ENCODE measurements around the gene SHOC2. TPM values are rescaled to one million over a fixed set of nuclear protein-coding genes. Genes with fewer than 3 reads are reported as not detected.

SHOC2 gene
- total RNA-seq, 1 donor: 63.9 TPM

DNA sequence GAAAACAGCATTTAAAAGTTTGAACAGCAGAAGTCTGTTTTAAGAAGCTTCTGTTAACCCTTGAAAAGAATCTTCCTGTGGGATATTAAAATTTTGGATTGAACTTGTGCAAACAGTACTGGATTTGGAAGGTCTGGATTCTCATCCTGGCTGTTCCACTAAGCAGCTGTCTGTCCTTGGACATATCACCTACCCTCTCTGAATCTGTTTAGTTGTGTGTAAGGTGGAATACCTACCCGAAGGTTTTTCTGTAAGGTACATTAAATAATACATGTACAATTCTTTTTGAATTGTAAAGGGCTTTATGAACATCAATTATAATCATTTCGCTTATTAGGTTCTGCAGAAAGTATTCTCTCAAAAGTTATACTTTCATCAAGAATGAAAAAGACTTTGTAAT, 45.5 kb upstream of the SHOC2 start:
- peak overlapping the region; percentile 76 for H3K4me3 ChIP-seq (ENCODE audit: low read depth, low read length)
- DNase-seq (ENCODE audit: low read depth): no peak
- TF ChIP-seq CTCF (IDR thresholded peaks at IDR 0.05; ENCODE audit: insufficient read depth, low read length): no peak

DNA sequence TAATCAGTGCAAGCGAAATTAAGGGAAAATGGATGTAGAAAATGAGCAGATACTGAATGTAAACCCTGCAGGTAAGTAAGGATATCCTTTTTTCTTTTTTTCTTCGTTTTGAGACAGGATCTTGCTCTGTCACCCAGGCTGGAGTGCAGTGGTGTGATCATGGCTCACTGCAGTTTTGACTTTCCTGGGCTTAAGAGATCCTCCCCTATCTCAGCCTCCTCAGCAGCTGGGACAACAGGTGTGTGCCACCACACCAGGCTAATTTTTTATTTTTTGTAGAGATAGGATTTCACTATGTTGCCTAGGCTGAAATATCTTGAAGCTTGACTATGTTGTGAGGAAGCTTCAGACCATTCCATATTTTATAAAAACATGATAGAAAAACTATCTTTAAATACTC, 43.4 kb upstream of the SHOC2 start:
- H3K4me3 ChIP-seq (ENCODE audit: low read depth, low read length): no peak overlapping the region
- DNase-seq (ENCODE audit: low read depth): no peak
- TF ChIP-seq CTCF (IDR thresholded peaks at IDR 0.05; ENCODE audit: insufficient read depth, low read length): no peak

DNA sequence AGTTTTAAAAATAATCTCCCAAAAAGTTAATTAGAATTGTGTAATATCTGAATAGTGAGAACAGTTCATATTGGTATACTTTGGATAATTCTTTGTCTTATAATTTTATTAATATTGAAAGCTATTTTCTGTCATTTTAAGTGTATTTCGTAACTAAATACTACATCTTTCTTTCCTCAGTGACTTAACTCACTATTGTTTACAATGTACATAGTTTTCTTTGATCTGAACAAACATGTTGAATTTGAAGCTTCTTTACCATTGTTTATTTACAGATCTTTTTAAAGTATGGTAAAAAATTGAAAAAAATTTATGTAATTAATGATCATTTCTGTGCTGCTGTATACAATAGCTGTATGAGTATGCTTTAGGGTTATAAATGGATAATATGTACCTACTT, 42.6 kb upstream of the SHOC2 start:
- no peak for DNase-seq (ENCODE audit: low read depth)
- TF ChIP-seq CTCF (IDR thresholded peaks at IDR 0.05; ENCODE audit: insufficient read depth, low read length): no peak
- no peak overlapping the region for H3K4me3 ChIP-seq (ENCODE audit: low read depth, low read length)

GRCh38 chr10:110880012-110880411, 39.4 kb upstream of the SHOC2 start:
- no peak for DNase-seq (ENCODE audit: low read depth)
- TF ChIP-seq CTCF (IDR thresholded peaks at IDR 0.05; ENCODE audit: insufficient read depth, low read length): no peak
- no peak overlapping the region for H3K4me3 ChIP-seq (ENCODE audit: low read depth, low read length)

GRCh38 chr10:110881247-110881646, 38.2 kb upstream of the SHOC2 start:
- no peak for TF ChIP-seq CTCF (IDR thresholded peaks at IDR 0.05; ENCODE audit: insufficient read depth, low read length)
- no peak for DNase-seq (ENCODE audit: low read depth)
- no peak overlapping the region for H3K4me3 ChIP-seq (ENCODE audit: low read depth, low read length)

- DNase-seq (ENCODE audit: low read depth): peak; percentile 42
- TF ChIP-seq CTCF (IDR thresholded peaks at IDR 0.05; ENCODE audit: insufficient read depth, low read length): no peak
- H3K4me3 ChIP-seq (ENCODE audit: low read depth, low read length): no peak overlapping the region
These were observed 37.5 kb upstream of the SHOC2 start for GRCh38 chr10:110881905-110882304.

- H3K4me3 ChIP-seq (ENCODE audit: low read depth, low read length): no peak overlapping the region
- TF ChIP-seq CTCF (IDR thresholded peaks at IDR 0.05; ENCODE audit: insufficient read depth, low read length): no peak
- DNase-seq (ENCODE audit: low read depth): no peak
These were observed 35.5 kb upstream of the SHOC2 start for GRCh38 chr10:110883924-110884323.

Data from fibroblast of the aortic adventitia (primary cell).